Neural cell (in vitro differentiated cells): ENCODE data around the gene TRAPPC2L.

Source experiments
- SMC3 ChIP-seq: fragments of 450-650 bp; conservative IDR thresholded peaks from 2 replicates; pipeline ENCODE4 v1.6.1; 2014; ENCODE audit warnings: antibody characterized with exemption, mild to moderate bottlenecking, moderate library complexity; ENCODE audit not compliant: poor library complexity
- TF ChIP-seq, protein P1 (sequence below): fragments of 450-650 bp; IDR thresholded peaks from 2 replicates; pipeline ENCODE4 v1.5.1; 2014; ENCODE audit warnings: antibody characterized with exemption, mild to moderate bottlenecking, moderate library complexity; ENCODE audit not compliant: poor library complexity, severe bottlenecking

DNA sequence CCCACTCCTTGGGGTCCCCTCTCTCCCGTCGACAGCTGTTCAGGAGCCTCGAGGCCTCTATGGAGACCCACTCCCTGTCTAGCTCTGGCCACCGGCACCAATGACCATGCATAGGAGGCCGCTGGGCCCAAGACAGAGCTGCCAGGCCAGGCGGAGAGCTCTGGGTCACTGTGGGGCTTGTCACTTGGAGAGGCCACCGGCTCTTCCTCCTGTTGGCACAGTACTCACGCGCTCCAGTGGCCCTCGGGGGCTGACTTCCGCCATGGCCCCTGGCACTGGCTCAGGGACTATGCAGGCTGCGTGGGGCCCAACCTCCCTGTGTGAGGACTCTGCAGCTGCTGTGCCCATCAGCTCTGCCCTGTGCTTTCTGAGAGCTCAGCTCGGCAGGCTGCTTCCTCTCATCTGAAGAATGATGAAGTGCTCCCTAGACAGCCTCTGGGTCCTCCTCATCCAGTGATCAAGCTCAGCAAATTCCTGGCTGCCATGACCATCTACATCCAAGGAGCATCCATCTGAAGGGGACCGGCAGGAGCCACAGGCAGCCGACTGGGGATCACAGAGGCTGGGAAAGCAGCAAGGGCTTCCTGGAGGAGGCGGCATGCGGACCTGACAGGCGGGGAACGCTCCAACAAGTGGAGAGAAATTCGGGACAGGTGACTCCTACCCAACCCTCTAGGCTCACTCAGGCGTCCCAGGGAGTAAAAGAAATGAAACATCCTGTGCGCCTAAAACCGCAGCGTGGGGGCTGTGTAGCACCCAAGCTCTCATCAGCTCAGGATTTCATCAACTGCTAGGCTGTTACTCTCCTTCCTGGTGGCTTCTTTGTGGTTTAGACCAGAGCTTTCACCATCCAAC is 17.0 kb upstream of the TRAPPC2L start:
- TF ChIP-seq, protein P1, sequence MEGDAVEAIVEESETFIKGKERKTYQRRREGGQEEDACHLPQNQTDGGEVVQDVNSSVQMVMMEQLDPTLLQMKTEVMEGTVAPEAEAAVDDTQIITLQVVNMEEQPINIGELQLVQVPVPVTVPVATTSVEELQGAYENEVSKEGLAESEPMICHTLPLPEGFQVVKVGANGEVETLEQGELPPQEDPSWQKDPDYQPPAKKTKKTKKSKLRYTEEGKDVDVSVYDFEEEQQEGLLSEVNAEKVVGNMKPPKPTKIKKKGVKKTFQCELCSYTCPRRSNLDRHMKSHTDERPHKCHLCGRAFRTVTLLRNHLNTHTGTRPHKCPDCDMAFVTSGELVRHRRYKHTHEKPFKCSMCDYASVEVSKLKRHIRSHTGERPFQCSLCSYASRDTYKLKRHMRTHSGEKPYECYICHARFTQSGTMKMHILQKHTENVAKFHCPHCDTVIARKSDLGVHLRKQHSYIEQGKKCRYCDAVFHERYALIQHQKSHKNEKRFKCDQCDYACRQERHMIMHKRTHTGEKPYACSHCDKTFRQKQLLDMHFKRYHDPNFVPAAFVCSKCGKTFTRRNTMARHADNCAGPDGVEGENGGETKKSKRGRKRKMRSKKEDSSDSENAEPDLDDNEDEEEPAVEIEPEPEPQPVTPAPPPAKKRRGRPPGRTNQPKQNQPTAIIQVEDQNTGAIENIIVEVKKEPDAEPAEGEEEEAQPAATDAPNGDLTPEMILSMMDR, result no peak
- no peak for TF ChIP-seq SMC3
